Choroid plexus epithelial cell (primary cell): ENCODE results near the gene GTF3C2.

ENCODE experiments used
- DNase-seq: peaks from one replicate; pipeline ENCODE4 v3.0.0-alpha.2; 2010; ENCODE audit warnings: low read depth
- H3K4me3 ChIP-seq: 2 replicates; pipeline ENCODE4 v1.5.1; 2011; ENCODE audit warnings: low read depth, mild to moderate bottlenecking, control low read depth, low read length, moderate library complexity
- CTCF ChIP-seq: conservative IDR thresholded peaks from 2 replicates; pipeline ENCODE4 v1.5.1; 2011; ENCODE audit warnings: low read depth, mild to moderate bottlenecking, control low read depth, inconsistent platforms, low read length, moderate library complexity

GTF3C2 gene

GRCh38 chr2:27281442-27281841 lies 75.1 kb downstream of the GTF3C2 start:
- H3K4me3 ChIP-seq: no peak overlapping the region
- TF ChIP-seq CTCF: no peak
- DNase-seq: no peak

- no peak overlapping the region for H3K4me3 ChIP-seq
- no peak for DNase-seq
- TF ChIP-seq CTCF: no peak
These were observed 75.7 kb downstream of the GTF3C2 start for GRCh38 chr2:27280826-27281225.

GRCh38 chr2:27278010-27278409 lies 78.6 kb downstream of the GTF3C2 start:
- H3K4me3 ChIP-seq: no peak overlapping the region
- DNase-seq: no peak
- TF ChIP-seq CTCF: no peak
